ENCODE measurements around the gene ARL3. TPM values are rescaled to one million over a fixed set of nuclear protein-coding genes. Genes with fewer than 3 reads are reported as not detected.

Gene ARL3
- total RNA-seq, 4 donors from 2014 or later: 1.4 to 9.1 (median 2.4) TPM

GRCh38 chr10:102646610-102647442, 67.4 kb downstream of the ARL3 start:
- peaks cover 0 to 8% (median 0%) of the 10 kb centered on the region in 3 donors for H3K36me3 ChIP-seq
- TF ChIP-seq CTCF (IDR thresholded peaks at IDR 0.05) (no peak), POLR2A (IDR thresholded peaks at IDR 0.05) (no peak)
- H3K4me3 ChIP-seq: peak overlapping the region; percentile 73 to 93 (median 80)
- peaks cover 16 to 55% (median 50%) of the 10 kb centered on the region in 4 donors for H3K4me1 ChIP-seq
- H3K27ac ChIP-seq: peak overlapping the region; percentile 98 to 100 (median 100)
- no peaks in the 10 kb centered on the region for H3K27me3 ChIP-seq
- peak in 2 of 3 donors; percentile 47 to 70 for DNase-seq
- H3K9me3 ChIP-seq: no peaks in the 10 kb centered on the region

- peaks cover 10 to 46% (median 41%) of the 10 kb centered on the region in 4 donors for H3K4me1 ChIP-seq
- peaks cover 0 to 2% (median 0%) of the 10 kb centered on the region in 3 donors for H3K36me3 ChIP-seq
- no peaks in the 10 kb centered on the region for H3K27me3 ChIP-seq
- H3K4me3 ChIP-seq: peak overlapping the region; percentile 73 to 93 (median 80)
- peak; percentile 80 to 90 (median 83) for DNase-seq
- no peaks in the 10 kb centered on the region for H3K9me3 ChIP-seq
- peak overlapping the region; percentile 98 to 100 (median 100) for H3K27ac ChIP-seq
- TF ChIP-seq CTCF (IDR thresholded peaks at IDR 0.05) (peak in 1 of 6 experiments; percentile 10), POLR2A (IDR thresholded peaks at IDR 0.05) (peak in 1 of 2 donors; percentile 41)
Measured at GRCh38 chr10:102645741-102646609, 68.2 kb downstream of the ARL3 start.

- Histone ChIP-seq H3K4me3 (peak overlapping the region; percentile 73 to 93 (median 80)), H3K36me3 (no peaks in the 10 kb centered on the region), H3K27ac (peak overlapping the region; percentile 98 to 100 (median 100)), H3K9me3 (no peaks in the 10 kb centered on the region), H3K4me1 (peaks cover 7 to 40% (median 35%) of the 10 kb centered on the region in 4 donors), H3K27me3 (no peaks in the 10 kb centered on the region)
- TF ChIP-seq POLR2A (IDR thresholded peaks at IDR 0.05) (peak; percentile 46 to 54), CTCF (IDR thresholded peaks at IDR 0.05) (no peak)
- DNase-seq: peak; percentile 78 to 89 (median 83)
Measured at GRCh38 chr10:102645388-102645740, 68.8 kb downstream of the ARL3 start.

- peak overlapping the region; percentile 98 to 100 (median 100) for H3K27ac ChIP-seq
- H3K9me3 ChIP-seq: no peaks in the 10 kb centered on the region
- no peaks in the 10 kb centered on the region for H3K36me3 ChIP-seq
- H3K4me1 ChIP-seq: peaks cover 7 to 34% (median 30%) of the 10 kb centered on the region in 4 donors
- DNase-seq: peak; percentile 86 to 93 (median 91)
- H3K4me3 ChIP-seq: peak overlapping the region; percentile 73 to 93 (median 80)
- TF ChIP-seq POLR2A (IDR thresholded peaks at IDR 0.05) (no peak), CTCF (IDR thresholded peaks at IDR 0.05) (peak; percentile 60 to 83 (median 80))
- no peaks in the 10 kb centered on the region for H3K27me3 ChIP-seq
Measured at GRCh38 chr10:102644646-102645387, 69.4 kb downstream of the ARL3 start.

Measured in Peyer's patch (tissue), 4 donors.